RWPE1 (cell line): ENCODE results near the gene JTB.
A peak's percentile ranks its signal among the peaks of the same experiment; 100 is the strongest.

Experiments
- CTCF ChIA-PET: fragments of 350-600 bp; sonication (Branson Sonifier 250); formaldehyde crosslinking; extraction: SDS; loops from one replicate; lab custom pipeline; 2021; lab: Yijun Ruan, JAX
- POLR2A ChIA-PET: fragments of 400-600 bp; formaldehyde crosslinking; extraction: SDS; loops from one replicate; lab custom pipeline; 2020; ENCODE audit warnings: antibody characterized with exemption; ENCODE audit not compliant: low non-redundant PET; lab: Yijun Ruan, JAX
- DNase-seq: peaks from one replicate; pipeline ENCODE4 v3.0.0; 2012; ENCODE audit warnings: low spot score
- H3K27ac ChIP-seq: fragments of 450-650 bp; 2 replicates; pipeline ENCODE4 v1.5.1; 2017
- TF ChIP-seq, protein P1 (sequence below): fragments of 450-650 bp; conservative IDR thresholded peaks from 2 replicates; pipeline ENCODE4 v1.5.1; 2017; ENCODE audit warnings: low read depth, mild to moderate bottlenecking

The JTB gene

DNA sequence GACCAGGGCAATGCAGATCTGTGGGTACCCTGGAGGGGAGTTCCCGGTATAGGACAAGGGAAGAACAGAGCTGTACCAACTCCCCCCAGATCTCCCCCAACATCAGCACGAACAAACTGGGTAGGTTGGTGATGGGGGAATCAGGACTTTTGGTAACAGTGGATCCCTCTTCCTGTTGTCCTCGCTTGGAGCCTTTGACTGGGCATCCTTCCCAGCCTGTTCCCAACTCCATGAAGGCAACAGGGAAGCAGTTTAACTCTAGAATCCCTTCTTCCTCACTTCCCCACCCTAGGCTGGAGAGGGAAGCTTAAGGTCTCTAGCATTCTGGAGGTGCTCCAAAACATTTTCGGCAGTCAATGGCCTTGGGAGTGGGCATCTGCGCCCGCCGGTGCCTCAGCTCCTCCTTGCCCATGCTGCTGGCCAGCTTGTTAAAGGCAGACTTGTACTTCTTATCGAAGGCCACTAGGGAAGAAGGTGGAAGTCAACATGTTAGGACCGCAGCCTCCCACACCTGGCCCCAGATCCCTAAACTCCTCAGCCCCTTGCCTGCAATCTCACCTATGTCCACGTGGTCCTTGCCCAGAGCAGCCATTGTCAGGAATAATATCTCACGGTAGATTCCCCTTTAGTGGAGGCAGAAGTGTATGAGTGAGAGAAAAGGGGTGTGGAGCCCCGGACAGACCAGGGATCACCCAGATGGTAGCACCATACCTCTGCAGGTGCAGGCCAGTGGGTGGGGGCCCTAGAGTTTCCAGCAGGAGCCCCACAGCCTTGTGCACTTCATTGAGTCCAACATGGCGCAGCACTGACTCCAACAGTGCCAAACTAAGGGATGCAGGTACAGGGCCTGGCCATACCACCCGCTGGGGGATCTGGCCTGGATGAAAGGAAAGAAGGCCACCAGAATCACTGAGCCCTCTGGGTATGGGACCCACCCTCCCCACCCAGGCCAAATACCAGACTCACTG lies 47.2 kb downstream of the JTB start:
- no peak for DNase-seq
- H3K27ac ChIP-seq = peak overlapping the region; percentile 40
- CTCF ChIA-PET = interaction anchor here (0.6 kb wide), 2 partner anchors 33 to 66 kb away, joined by 4 to 5 read pairs; no protein-coding TSS in a partner anchor
- TF ChIP-seq, protein P1, sequence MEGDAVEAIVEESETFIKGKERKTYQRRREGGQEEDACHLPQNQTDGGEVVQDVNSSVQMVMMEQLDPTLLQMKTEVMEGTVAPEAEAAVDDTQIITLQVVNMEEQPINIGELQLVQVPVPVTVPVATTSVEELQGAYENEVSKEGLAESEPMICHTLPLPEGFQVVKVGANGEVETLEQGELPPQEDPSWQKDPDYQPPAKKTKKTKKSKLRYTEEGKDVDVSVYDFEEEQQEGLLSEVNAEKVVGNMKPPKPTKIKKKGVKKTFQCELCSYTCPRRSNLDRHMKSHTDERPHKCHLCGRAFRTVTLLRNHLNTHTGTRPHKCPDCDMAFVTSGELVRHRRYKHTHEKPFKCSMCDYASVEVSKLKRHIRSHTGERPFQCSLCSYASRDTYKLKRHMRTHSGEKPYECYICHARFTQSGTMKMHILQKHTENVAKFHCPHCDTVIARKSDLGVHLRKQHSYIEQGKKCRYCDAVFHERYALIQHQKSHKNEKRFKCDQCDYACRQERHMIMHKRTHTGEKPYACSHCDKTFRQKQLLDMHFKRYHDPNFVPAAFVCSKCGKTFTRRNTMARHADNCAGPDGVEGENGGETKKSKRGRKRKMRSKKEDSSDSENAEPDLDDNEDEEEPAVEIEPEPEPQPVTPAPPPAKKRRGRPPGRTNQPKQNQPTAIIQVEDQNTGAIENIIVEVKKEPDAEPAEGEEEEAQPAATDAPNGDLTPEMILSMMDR = no peak
- POLR2A ChIA-PET = no interaction called here

DNA sequence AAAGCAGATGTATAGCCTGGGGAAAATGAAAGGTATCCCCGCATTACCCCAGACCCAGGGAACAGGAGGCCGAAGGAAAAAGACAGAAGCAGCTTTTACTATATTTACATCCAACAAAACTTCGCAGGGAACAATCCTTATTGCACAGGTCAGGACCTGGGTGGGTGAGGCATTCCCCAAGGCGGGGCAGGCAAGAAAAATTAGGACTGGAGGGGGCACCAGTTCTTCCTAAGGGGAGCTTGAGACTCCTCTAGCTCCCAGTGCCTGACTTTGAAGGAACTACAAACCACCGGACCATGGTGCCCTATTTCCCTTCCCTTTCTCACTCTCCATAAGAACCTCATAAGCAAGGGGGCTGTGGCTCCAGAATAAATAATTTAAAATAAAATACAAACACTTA lies 48.0 kb downstream of the JTB start:
- POLR2A ChIA-PET = interaction anchor here (0.6 kb wide), 1 partner anchor 45 kb away, joined by 3 read pairs; no protein-coding TSS in a partner anchor
- DNase-seq = no peak
- CTCF ChIA-PET = interaction anchor here (0.6 kb wide), 2 partner anchors 32 to 65 kb away, joined by 4 to 5 read pairs; no protein-coding TSS in a partner anchor
- TF ChIP-seq, protein P1 = no peak
- peak overlapping the region; percentile 13 for H3K27ac ChIP-seq

DNA sequence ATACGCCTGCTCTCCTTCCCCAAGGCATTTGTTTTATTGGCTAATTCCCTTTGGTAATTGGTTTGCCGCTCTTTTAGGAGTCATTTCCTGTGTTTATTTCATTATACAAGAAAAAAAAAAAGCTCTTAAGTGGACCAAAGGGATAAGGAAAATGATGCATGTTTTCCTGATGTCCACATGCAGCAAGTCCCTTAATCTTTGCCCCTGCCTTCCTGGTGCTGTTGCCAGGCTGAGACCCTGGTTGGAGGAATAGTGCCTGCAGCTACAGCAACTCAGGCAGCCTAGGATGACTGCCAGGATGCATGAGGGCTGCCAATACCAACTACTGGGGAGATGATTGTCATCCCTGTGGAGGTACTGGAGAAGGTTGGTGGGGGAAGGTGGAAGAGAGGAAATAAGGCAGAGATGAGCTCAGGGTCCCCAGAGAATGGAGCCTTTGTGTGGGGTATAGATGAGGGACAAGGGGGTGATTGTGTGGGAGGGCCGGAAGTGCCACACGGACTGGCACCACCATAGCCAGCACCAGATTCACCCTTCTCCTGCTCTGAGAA lies 48.6 kb downstream of the JTB start:
- no peak for DNase-seq
- peak overlapping the region; percentile 13 for H3K27ac ChIP-seq
- ChIA-PET POLR2A (interaction anchor here (0.6 kb wide), 3 partner anchors 15 to 453 kb away, joined by 3 to 7 read pairs (median 3); no protein-coding TSS in a partner anchor), CTCF (no interaction called here)
- TF ChIP-seq, protein P1 = no peak

DNA sequence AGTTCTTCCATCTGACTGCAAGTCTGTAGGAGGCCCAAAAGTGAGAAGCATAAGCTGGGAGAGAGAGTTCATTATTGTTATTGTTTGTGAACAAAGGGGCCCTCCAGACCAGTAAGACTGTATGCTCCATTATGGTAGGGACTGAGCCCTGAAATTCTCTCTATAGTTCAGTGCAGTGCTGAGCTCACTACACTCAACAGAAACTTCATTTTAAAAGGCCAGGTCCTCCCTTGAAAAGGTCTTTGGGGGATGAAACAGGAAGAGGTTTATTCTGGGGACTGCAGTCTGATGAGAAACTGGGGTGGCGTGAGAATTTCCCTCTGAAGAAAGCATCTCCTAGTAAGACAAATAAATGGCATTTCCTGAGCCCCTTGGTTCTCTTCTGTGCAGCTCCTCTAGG lies 49.2 kb downstream of the JTB start:
- TF ChIP-seq, protein P1 = no peak
- ChIA-PET POLR2A (interaction anchor here (0.5 to 0.6 kb wide), 2 partner anchors 16 to 105 kb away, joined by 3 to 7 read pairs; no protein-coding TSS in a partner anchor), CTCF (no interaction called here)
- DNase-seq = no peak
- H3K27ac ChIP-seq = no peak overlapping the region

DNA sequence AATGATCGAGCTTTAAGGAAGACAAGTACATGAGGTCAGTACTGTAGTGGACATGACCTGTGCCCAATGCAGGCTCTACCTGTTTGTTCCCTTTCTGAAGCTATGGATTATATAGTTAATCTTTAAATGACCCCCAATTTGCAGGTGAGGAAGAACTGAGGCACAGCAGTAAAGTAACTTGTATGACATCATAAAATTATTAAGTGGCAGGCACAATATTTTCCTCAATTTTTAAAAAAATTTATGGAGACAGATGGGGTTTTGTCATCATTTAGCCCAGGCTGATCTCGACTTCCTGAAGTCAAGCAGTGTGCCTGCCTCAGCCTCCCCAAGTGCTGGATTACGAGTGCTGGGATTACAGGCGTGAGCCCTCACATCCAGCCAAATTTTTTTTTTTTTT lies 51.1 kb downstream of the JTB start:
- H3K27ac ChIP-seq = no peak overlapping the region
- ChIA-PET CTCF (no interaction called here), POLR2A (no interaction called here)
- TF ChIP-seq, protein P1 = no peak
- no peak for DNase-seq
